PC-9 (cell line): ENCODE data around the gene IL12RB1. TPM values are rescaled to one million over a fixed set of nuclear protein-coding genes. Genes with fewer than 3 reads are reported as not detected.

Experiments used
- BruUV-seq: library from RNA; stranded (reverse); fragments of 400-500 nt; replicated peaks from 2 replicates; lab custom pipeline; 2021; lab: Mats Ljungman, UMichigan
- CTCF ChIA-PET: fragments of 300-600 bp; sonication (Branson Sonifier 250); formaldehyde crosslinking; loops from one replicate; lab custom pipeline; 2022; ENCODE audit warnings: antibody characterized with exemption; lab: Charles Lee
- POLR2A ChIA-PET: fragments of 300-600 bp; sonication (Branson Sonifier 250); formaldehyde crosslinking; loops from one replicate; lab custom pipeline; 2022; ENCODE audit warnings: antibody characterized with exemption; ENCODE audit not compliant: unreplicated experiment; lab: Charles Lee
- DNase-seq, 2 experiments: peaks; one replicate each; pipeline versions ENCODE4 v3.0.0 to v3.0.0-alpha.2; 2015 to 2022; ENCODE audit warnings: mixed read lengths in 1 of 2
- H2AFZ ChIP-seq: fragments of 200-600 bp; sonication (generic); 2 replicates; pipeline ENCODE4 v1.8.1; 2017; ENCODE audit warnings: antibody characterized with exemption
- H3F3A ChIP-seq: fragments of 200-600 bp; sonication (generic); 2 replicates; pipeline ENCODE4 v1.8.1; 2017; ENCODE audit warnings: antibody characterized with exemption, mild to moderate bottlenecking, low read depth; ENCODE audit not compliant: insufficient read depth
- H3K27ac ChIP-seq: fragments of 200-600 bp; sonication (generic); 2 replicates; pipeline ENCODE4 v1.6.1; 2016; ENCODE audit warnings: mixed run types
- H3K27me3 ChIP-seq: fragments of 200-600 bp; sonication (generic); 2 replicates; pipeline ENCODE4 v1.6.1; 2016; ENCODE audit warnings: low read depth, mixed run types; ENCODE audit not compliant: insufficient read depth
- H3K36me3 ChIP-seq: fragments of 200-600 bp; sonication (generic); 2 replicates; pipeline ENCODE4 v1.6.1; 2016; ENCODE audit warnings: low read depth, mixed run types
- H3K4me1 ChIP-seq: fragments of 200-600 bp; sonication (generic); replicated peaks from 2 replicates; pipeline ENCODE4 v1.6.1; 2016; ENCODE audit warnings: mixed run types; ENCODE audit not compliant: insufficient read depth
- H3K4me2 ChIP-seq: fragments of 200-600 bp; sonication (generic); 2 replicates; pipeline ENCODE4 v1.6.1; 2017; ENCODE audit warnings: mixed run types
- H3K4me3 ChIP-seq: fragments of 200-600 bp; sonication (generic); 2 replicates; pipeline ENCODE4 v1.6.1; 2016; ENCODE audit warnings: mixed run types
- H3K79me2 ChIP-seq: fragments of 200-600 bp; sonication (generic); 2 replicates; pipeline ENCODE4 v1.6.1; 2017; ENCODE audit warnings: low read depth, mixed run types
- H3K9me2 ChIP-seq: fragments of 200-600 bp; sonication (generic); 2 replicates; pipeline ENCODE4 v1.8.1; 2017; ENCODE audit warnings: mild to moderate bottlenecking; ENCODE audit not compliant: insufficient read depth
- H3K9me3 ChIP-seq: fragments of 200-600 bp; sonication (generic); 2 replicates; pipeline ENCODE4 v1.8.1; 2016; ENCODE audit warnings: low read depth; ENCODE audit not compliant: insufficient read depth
- H4K20me1 ChIP-seq: fragments of 200-600 bp; sonication (generic); 2 replicates; pipeline ENCODE4 v1.8.1; 2017; ENCODE audit not compliant: insufficient read depth
- CTCF ChIP-seq: fragments of 200-600 bp; sonication (generic); conservative IDR thresholded peaks from 2 replicates; pipeline ENCODE4 v1.6.1; 2017; ENCODE audit warnings: mixed run types, antibody characterized with exemption, mild to moderate bottlenecking, moderate library complexity
- EZH2 ChIP-seq: fragments of 200-600 bp; sonication (generic); IDR thresholded peaks from 2 replicates; pipeline ENCODE4 v1.8.0; 2017; ENCODE audit warnings: antibody characterized with exemption, low read depth
- intact Hi-C: fragments of 100-400 bp; cut with micrococcal nuclease; formaldehyde crosslinking; loops from one replicate; pipeline ENCODE4 v1.10.0; 2022; ENCODE audit not compliant: unreplicated experiment
- total RNA-seq: library from RNA; stranded (reverse); gene quantifications from 2 replicates; pipeline ENCODE4 v1.2.3, GENCODE V29; 2021

The IL12RB1 gene
- total RNA-seq, 1 experiment from 2014 or later: 0.55 TPM

DNA sequence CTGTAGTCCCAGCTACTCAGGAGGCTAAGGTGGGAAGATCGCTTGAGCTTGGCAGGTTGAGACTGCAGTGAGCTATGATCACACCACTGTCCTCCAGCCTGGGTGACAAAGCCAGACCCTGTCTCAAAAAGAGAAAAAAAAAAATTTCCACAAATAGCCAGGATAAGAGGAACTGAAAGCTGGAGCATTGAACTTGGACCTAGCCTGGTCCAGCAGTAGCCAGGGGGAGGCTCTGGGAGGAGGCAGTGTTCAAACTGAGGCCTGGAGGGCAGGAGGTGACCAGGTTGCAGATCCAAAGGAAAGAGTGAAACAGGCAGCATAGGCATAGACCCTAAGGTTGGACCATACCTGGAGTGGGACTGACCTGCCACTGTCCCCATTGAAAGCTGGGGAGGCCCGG is 39.4 kb upstream of the IL12RB1 start:
- CTCF ChIA-PET: no interaction called here
- peaks cover 4% of the 10 kb centered on the region; the same call in 1 of the 2 replicates for H3F3A ChIP-seq
- no peak overlapping the region for H2AFZ ChIP-seq
- H3K4me1 ChIP-seq: no peaks in the 10 kb centered on the region
- no peaks in the 10 kb centered on the region for H3K27me3 ChIP-seq
- no peak for DNase-seq
- H4K20me1 ChIP-seq: peaks cover 8% of the 10 kb centered on the region
- no peaks in the 10 kb centered on the region; the same call in 1 of the 2 replicates for H3K36me3 ChIP-seq
- TF ChIP-seq CTCF: no peak
- TF ChIP-seq EZH2: no peak
- no peaks in the 10 kb centered on the region for H3K79me2 ChIP-seq
- H3K4me3 ChIP-seq: no peak overlapping the region
- no peaks in the 10 kb centered on the region for H3K9me3 ChIP-seq
- intact Hi-C loops: no loop called here
- no peak overlapping the region for H3K4me2 ChIP-seq
- no peaks in the 10 kb centered on the region for H3K9me2 ChIP-seq
- POLR2A ChIA-PET: no interaction called here
- no peak overlapping the region for H3K27ac ChIP-seq
- no TSS peak for BruUV-seq

- CTCF ChIA-PET: no interaction called here
- no peak for DNase-seq
- Histone ChIP-seq H3F3A (0 out of 2 replicates have a peak, but pooled peaks cover 6% of the 10 kb centered on the region), H4K20me1 (peaks cover 8% of the 10 kb centered on the region), H3K27ac (no peak overlapping the region), H3K79me2 (no peaks in the 10 kb centered on the region), H3K36me3 (no peaks in the 10 kb centered on the region; the same call in 1 of the 2 replicates), H3K9me3 (no peaks in the 10 kb centered on the region), H3K9me2 (no peaks in the 10 kb centered on the region), H3K4me1 (no peaks in the 10 kb centered on the region), H3K27me3 (no peaks in the 10 kb centered on the region), H3K4me2 (no peak overlapping the region), H2AFZ (no peak overlapping the region), H3K4me3 (no peak overlapping the region)
- BruUV-seq: no TSS peak
- intact Hi-C loops: no loop called here
- POLR2A ChIA-PET: no interaction called here
- no peak for TF ChIP-seq CTCF
- TF ChIP-seq EZH2: no peak
Measured at GRCh38 chr19:18123819-18124218, 37.1 kb upstream of the IL12RB1 start.

GRCh38 chr19:18122860-18123795 is 36.4 kb upstream of the IL12RB1 start:
- no peaks in the 10 kb centered on the region for H3K79me2 ChIP-seq
- H3K9me3 ChIP-seq: no peaks in the 10 kb centered on the region
- no TSS peak for BruUV-seq
- H3K4me3 ChIP-seq: no peak overlapping the region
- POLR2A ChIA-PET: no interaction called here
- no peaks in the 10 kb centered on the region for H3K9me2 ChIP-seq
- no peak overlapping the region for H2AFZ ChIP-seq
- no peak overlapping the region for H3K4me2 ChIP-seq
- peaks cover 8% of the 10 kb centered on the region for H4K20me1 ChIP-seq
- intact Hi-C loops: no loop called here
- H3K27me3 ChIP-seq: no peaks in the 10 kb centered on the region
- H3K36me3 ChIP-seq: no peaks in the 10 kb centered on the region; the same call in 1 of the 2 replicates
- no peak overlapping the region for H3K27ac ChIP-seq
- 0 out of 2 replicates have a peak, but pooled peaks cover 4% of the 10 kb centered on the region for H3K4me1 ChIP-seq
- CTCF ChIA-PET: no interaction called here
- DNase-seq: no peak
- H3F3A ChIP-seq: 0 out of 2 replicates have a peak, but pooled peaks cover 9% of the 10 kb centered on the region
- TF ChIP-seq EZH2: no peak
- no peak for TF ChIP-seq CTCF
